Fibroblast of skin of scalp (primary cell): ENCODE data around the gene BBS5.

Source experiments
- DNase-seq: peaks from one replicate; pipeline ENCODE4 v3.0.0-alpha.2; 2013

The BBS5 gene

DNA sequence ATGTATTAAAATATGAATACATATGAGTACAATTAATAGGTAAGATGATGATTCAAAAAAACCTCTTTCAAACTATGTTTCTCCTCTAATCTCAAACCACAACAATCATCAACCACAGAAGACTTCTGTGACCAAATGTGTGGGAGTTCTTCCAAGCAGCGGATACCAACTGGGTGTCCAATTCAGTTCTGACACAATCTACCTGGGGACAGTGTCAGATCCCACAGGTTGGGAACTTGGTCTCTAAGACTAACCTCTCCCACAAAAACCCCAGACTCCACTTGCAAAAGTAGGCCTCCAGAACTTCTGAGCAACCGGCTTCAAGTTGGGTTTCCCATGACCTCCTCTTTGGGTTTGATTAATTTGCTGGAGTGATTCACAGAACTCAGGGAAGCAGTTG is 67.5 kb downstream of the BBS5 start:
- no peak for DNase-seq
